GM21360 (cell line): ENCODE measurements around the gene COX7A2L.

Experiments
- ATAC-seq: cut with Tn5 transposase; IDR thresholded peaks from one replicate; pipeline ENCODE4 v1.9.1; 2021; ENCODE audit warnings: mild to moderate bottlenecking, moderate library complexity; ENCODE audit not compliant: unreplicated experiment

COX7A2L gene

GRCh38 chr2:42321452-42322064 is 39.5 kb downstream of the COX7A2L start:
- ATAC-seq, result no peak

- no peak for ATAC-seq
These were observed 41.8 kb downstream of the COX7A2L start for GRCh38 chr2:42319265-42319664.

GRCh38 chr2:42317945-42318344 is 43.1 kb downstream of the COX7A2L start:
- ATAC-seq, result no peak

GRCh38 chr2:42317486-42317885 is 43.5 kb downstream of the COX7A2L start:
- ATAC-seq, result no peak

GRCh38 chr2:42316910-42317309 is 44.1 kb downstream of the COX7A2L start:
- ATAC-seq, result no peak

- no peak for ATAC-seq
These were observed 45.1 kb downstream of the COX7A2L start for GRCh38 chr2:42315844-42316470.

GRCh38 chr2:42314892-42315468 is 46.0 kb downstream of the COX7A2L start:
- no peak for ATAC-seq

GRCh38 chr2:42312106-42312505 is 48.9 kb downstream of the COX7A2L start:
- ATAC-seq, result no peak

- ATAC-seq, result no peak
These were observed 51.0 kb downstream of the COX7A2L start for GRCh38 chr2:42310007-42310515.

GRCh38 chr2:42309366-42309765 is 51.7 kb downstream of the COX7A2L start:
- ATAC-seq, result no peak

- ATAC-seq, result no peak
These were observed 53.8 kb downstream of the COX7A2L start for GRCh38 chr2:42307180-42307579.

- ATAC-seq, result no peak
These were observed 56.8 kb downstream of the COX7A2L start for GRCh38 chr2:42304059-42304713.

- ATAC-seq, result no peak
These were observed 57.8 kb downstream of the COX7A2L start for GRCh38 chr2:42303252-42303651.

GRCh38 chr2:42300527-42300926 is 60.5 kb downstream of the COX7A2L start:
- ATAC-seq, result no peak
